Head of caudate nucleus (tissue), 42 donors: ENCODE data around the gene ARHGAP30.
"Not testable (repeated sequence)": the region's sequence is repeated elsewhere in the genome, so short reads cannot be mapped to it uniquely, and the experiment has no call there.

ENCODE experiments used
- DNase-seq, 42 donors: peaks; one replicate each; pipeline versions ENCODE4 v3.0.0 to v3.0.0-alpha.2; 2020 to 2021; ENCODE audit warnings: mixed read lengths in 7 of 42
- intact Hi-C: fragments of 100-400 bp; cut with DNase I; formaldehyde crosslinking; loops from one replicate; pipeline ENCODE4 v1.15.0; 2022

Gene ARHGAP30

GRCh38 chr1:161074676-161075368 is 5.1 kb upstream of the ARHGAP30 start:
- intact Hi-C loops: no loop called here
- no peak for DNase-seq

GRCh38 chr1:161073474-161074121 is 3.9 kb upstream of the ARHGAP30 start:
- DNase-seq: no peak
- intact Hi-C loops: no loop called here

GRCh38 chr1:161072751-161073449 is 3.2 kb upstream of the ARHGAP30 start:
- no peak for DNase-seq
- intact Hi-C loops: no loop called here

GRCh38 chr1:161071886-161072371 is 2.2 kb upstream of the ARHGAP30 start:
- DNase-seq: peak in 37 of 42 donors; percentile 10 to 69 (median 35)

GRCh38 chr1:161070761-161071160 is 1.1 kb upstream of the ARHGAP30 start:
- intact Hi-C loops: no loop called here
- DNase-seq: no peak

More at GRCh38 chr1:161071886-161072371, 2.2 kb upstream of the ARHGAP30 start:
- intact Hi-C loops: no loop called here

- DNase-seq: no peak
- intact Hi-C loops: no loop called here
Observed at GRCh38 chr1:161069241-161069640, 450 bp downstream of the ARHGAP30 start.

GRCh38 chr1:161068306-161069234 is 1.1 kb downstream of the ARHGAP30 start:
- intact Hi-C loops: no loop called here
- DNase-seq: peak in 40 of 42 donors; percentile 11 to 76 (median 46)

- intact Hi-C loops: no loop called here
- DNase-seq: no peak
Observed at GRCh38 chr1:161066694-161067093, 3.0 kb downstream of the ARHGAP30 start.

- intact Hi-C loops, DNase-seq: not testable (repeated sequence)
Observed at GRCh38 chr1:161065681-161066080, 4.0 kb downstream of the ARHGAP30 start.

GRCh38 chr1:161063936-161064335 is 5.8 kb downstream of the ARHGAP30 start:
- DNase-seq, intact Hi-C loops: not testable (repeated sequence)

GRCh38 chr1:161061419-161061818 is 8.3 kb downstream of the ARHGAP30 start:
- DNase-seq: no peak
- intact Hi-C loops: no loop called here

- DNase-seq: no peak
- intact Hi-C loops: no loop called here
Observed at GRCh38 chr1:161059293-161059692, 10.4 kb downstream of the ARHGAP30 start.

GRCh38 chr1:161054805-161055204 is 14.9 kb downstream of the ARHGAP30 start:
- DNase-seq: no peak
- intact Hi-C loops: no loop called here

GRCh38 chr1:161054232-161054631 is 15.5 kb downstream of the ARHGAP30 start:
- no peak for DNase-seq
- intact Hi-C loops: no loop called here

GRCh38 chr1:161052899-161053298 is 16.8 kb downstream of the ARHGAP30 start:
- no peak for DNase-seq
- intact Hi-C loops: no loop called here

GRCh38 chr1:161051219-161051618 is 18.5 kb downstream of the ARHGAP30 start:
- intact Hi-C loops: no loop called here
- no peak for DNase-seq

GRCh38 chr1:161048949-161049722 is 20.6 kb downstream of the ARHGAP30 start:
- DNase-seq: no peak
- intact Hi-C loops: loop anchor here (5.0 kb wide), 1 partner anchor 83 kb away; the partner anchor contains the start of gene DEDD
